Measurements from ENCODE around the gene CASP8AP2. TPM values are rescaled to one million over a fixed set of nuclear protein-coding genes. Genes with fewer than 3 reads are reported as not detected.

Gene CASP8AP2
- total and polyA plus RNA-seq, 2 of the 13 experiments (the other 11 are each of a cell fraction or from before 2014, with no cell fraction given) = 5.7 to 13.5 TPM

DNA sequence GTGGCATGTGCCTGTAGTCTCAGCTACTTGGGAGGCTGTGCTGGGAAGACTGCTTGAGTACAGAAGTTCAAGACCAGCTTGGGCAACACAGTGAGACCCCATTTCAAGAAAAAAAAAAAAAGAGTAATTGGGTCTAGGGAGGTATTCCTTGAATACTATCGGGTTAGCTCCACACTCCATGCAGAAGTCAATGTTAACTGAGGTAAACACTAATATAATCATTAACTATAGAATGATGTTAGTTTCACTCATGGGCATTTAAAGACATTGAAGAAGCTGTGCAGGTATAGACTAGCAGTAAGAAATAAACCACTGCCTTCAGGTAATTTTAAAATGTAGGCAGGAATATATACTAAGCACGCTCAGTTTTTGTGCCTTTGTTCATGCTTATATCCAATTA, 42.7 kb upstream of the CASP8AP2 start (continued):
- TF ChIP-seq ZNF3 (CRISPR knock-in tag; IDR thresholded peaks at IDR 0.05) = no peak
- TF ChIP-seq, protein P1, sequence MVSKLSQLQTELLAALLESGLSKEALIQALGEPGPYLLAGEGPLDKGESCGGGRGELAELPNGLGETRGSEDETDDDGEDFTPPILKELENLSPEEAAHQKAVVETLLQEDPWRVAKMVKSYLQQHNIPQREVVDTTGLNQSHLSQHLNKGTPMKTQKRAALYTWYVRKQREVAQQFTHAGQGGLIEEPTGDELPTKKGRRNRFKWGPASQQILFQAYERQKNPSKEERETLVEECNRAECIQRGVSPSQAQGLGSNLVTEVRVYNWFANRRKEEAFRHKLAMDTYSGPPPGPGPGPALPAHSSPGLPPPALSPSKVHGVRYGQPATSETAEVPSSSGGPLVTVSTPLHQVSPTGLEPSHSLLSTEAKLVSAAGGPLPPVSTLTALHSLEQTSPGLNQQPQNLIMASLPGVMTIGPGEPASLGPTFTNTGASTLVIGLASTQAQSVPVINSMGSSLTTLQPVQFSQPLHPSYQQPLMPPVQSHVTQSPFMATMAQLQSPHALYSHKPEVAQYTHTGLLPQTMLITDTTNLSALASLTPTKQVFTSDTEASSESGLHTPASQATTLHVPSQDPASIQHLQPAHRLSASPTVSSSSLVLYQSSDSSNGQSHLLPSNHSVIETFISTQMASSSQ (IDR thresholded peaks at IDR 0.05; ENCODE audit: low read depth) = peak; percentile 49; the same call in 1 of the 2 replicates
- TF ChIP-seq, protein P1 (CRISPR knock-in tag; IDR thresholded peaks at IDR 0.05; ENCODE audit: borderline replicate concordance) = no peak
- no peak for TF ChIP-seq ZNF501 (CRISPR knock-in tag; IDR thresholded peaks at IDR 0.05)
- TF ChIP-seq NCOR1 (IDR thresholded peaks at IDR 0.05; ENCODE audit: borderline replicate concordance, low read length) = no peak
- TF ChIP-seq, protein P2, sequence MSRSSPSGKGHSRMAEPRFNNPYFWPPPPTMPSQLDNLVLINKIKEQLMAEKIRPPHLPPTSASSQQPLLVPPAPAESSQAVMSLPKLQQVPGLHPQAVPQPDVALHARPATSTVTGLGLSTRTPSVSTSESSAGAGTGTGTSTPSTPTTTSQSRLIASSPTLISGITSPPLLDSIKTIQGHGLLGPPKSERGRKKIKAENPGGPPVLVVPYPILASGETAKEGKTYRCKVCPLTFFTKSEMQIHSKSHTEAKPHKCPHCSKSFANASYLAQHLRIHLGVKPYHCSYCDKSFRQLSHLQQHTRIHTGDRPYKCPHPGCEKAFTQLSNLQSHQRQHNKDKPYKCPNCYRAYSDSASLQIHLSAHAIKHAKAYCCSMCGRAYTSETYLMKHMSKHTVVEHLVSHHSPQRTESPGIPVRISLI (CRISPR knock-in tag; IDR thresholded peaks at IDR 0.05; ENCODE audit: borderline replicate concordance) = peak; percentile 47; the same call in 1 of the 2 replicates
- TF ChIP-seq CAMTA2 (CRISPR knock-in tag; IDR thresholded peaks at IDR 0.05; ENCODE audit: borderline replicate concordance) = no peak
- TF ChIP-seq, protein P3, sequence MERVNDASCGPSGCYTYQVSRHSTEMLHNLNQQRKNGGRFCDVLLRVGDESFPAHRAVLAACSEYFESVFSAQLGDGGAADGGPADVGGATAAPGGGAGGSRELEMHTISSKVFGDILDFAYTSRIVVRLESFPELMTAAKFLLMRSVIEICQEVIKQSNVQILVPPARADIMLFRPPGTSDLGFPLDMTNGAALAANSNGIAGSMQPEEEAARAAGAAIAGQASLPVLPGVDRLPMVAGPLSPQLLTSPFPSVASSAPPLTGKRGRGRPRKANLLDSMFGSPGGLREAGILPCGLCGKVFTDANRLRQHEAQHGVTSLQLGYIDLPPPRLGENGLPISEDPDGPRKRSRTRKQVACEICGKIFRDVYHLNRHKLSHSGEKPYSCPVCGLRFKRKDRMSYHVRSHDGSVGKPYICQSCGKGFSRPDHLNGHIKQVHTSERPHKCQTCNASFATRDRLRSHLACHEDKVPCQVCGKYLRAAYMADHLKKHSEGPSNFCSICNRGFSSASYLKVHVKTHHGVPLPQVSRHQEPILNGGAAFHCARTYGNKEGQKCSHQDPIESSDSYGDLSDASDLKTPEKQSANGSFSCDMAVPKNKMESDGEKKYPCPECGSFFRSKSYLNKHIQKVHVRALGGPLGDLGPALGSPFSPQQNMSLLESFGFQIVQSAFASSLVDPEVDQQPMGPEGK (CRISPR knock-in tag; IDR thresholded peaks at IDR 0.05) = no peak
- TF ChIP-seq, protein P4, sequence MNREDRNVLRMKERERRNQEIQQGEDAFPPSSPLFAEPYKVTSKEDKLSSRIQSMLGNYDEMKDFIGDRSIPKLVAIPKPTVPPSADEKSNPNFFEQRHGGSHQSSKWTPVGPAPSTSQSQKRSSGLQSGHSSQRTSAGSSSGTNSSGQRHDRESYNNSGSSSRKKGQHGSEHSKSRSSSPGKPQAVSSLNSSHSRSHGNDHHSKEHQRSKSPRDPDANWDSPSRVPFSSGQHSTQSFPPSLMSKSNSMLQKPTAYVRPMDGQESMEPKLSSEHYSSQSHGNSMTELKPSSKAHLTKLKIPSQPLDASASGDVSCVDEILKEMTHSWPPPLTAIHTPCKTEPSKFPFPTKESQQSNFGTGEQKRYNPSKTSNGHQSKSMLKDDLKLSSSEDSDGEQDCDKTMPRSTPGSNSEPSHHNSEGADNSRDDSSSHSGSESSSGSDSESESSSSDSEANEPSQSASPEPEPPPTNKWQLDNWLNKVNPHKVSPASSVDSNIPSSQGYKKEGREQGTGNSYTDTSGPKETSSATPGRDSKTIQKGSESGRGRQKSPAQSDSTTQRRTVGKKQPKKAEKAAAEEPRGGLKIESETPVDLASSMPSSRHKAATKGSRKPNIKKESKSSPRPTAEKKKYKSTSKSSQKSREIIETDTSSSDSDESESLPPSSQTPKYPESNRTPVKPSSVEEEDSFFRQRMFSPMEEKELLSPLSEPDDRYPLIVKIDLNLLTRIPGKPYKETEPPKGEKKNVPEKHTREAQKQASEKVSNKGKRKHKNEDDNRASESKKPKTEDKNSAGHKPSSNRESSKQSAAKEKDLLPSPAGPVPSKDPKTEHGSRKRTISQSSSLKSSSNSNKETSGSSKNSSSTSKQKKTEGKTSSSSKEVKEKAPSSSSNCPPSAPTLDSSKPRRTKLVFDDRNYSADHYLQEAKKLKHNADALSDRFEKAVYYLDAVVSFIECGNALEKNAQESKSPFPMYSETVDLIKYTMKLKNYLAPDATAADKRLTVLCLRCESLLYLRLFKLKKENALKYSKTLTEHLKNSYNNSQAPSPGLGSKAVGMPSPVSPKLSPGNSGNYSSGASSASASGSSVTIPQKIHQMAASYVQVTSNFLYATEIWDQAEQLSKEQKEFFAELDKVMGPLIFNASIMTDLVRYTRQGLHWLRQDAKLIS (CRISPR knock-in tag; IDR thresholded peaks at IDR 0.05) = no peak
- no peak for TF ChIP-seq GLI4 (CRISPR knock-in tag; IDR thresholded peaks at IDR 0.05; ENCODE audit: borderline replicate concordance)
- TF ChIP-seq, protein P5, sequence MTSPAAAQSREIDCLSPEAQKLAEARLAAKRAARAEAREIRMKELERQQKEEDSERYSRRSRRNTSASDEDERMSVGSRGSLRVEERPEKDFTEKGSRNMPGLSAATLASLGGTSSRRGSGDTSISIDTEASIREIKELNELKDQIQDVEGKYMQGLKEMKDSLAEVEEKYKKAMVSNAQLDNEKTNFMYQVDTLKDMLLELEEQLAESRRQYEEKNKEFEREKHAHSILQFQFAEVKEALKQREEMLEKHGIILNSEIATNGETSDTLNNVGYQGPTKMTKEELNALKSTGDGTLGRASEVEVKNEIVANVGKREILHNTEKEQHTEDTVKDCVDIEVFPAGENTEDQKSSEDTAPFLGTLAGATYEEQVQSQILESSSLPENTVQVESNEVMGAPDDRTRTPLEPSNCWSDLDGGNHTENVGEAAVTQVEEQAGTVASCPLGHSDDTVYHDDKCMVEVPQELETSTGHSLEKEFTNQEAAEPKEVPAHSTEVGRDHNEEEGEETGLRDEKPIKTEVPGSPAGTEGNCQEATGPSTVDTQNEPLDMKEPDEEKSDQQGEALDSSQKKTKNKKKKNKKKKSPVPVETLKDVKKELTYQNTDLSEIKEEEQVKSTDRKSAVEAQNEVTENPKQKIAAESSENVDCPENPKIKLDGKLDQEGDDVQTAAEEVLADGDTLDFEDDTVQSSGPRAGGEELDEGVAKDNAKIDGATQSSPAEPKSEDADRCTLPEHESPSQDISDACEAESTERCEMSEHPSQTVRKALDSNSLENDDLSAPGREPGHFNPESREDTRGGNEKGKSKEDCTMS (CRISPR knock-in tag; conservative IDR thresholded peaks at IDR 0.05) = no peak
- TF ChIP-seq U2AF1 (optimal IDR thresholded peaks at IDR 0.05; ENCODE audit: low read depth, low read length) = no peak

All from HepG2 (cell line).